Mucosa of descending colon (tissue), 3 donors: ENCODE data around the gene FAM50A. TPM values are rescaled to one million over a fixed set of nuclear protein-coding genes. Genes with fewer than 3 reads are reported as not detected.
"Not testable (repeated sequence)": the region's sequence is repeated elsewhere in the genome, so short reads cannot be mapped to it uniquely, and the experiment has no call there.

Source experiments
- ATAC-seq: fragments of 200-7000 bp; cut with Tn5 transposase; one replicate; pipeline ENCODE4 v1.9.1; 2020; ENCODE audit warnings: mild to moderate bottlenecking, moderate library complexity
- DNase-seq, 3 donors: peaks; one replicate each; pipeline ENCODE4 v3.0.0-alpha.2; 2020
- H3K36me3 ChIP-seq: fragments of 200-600 bp; one replicate; pipeline ENCODE4 v1.8.0; 2021; ENCODE audit warnings: low read depth, mild to moderate bottlenecking
- H3K4me1 ChIP-seq: fragments of 200-600 bp; one replicate; pipeline ENCODE4 v1.8.0; 2021; ENCODE audit warnings: low read depth, mild to moderate bottlenecking
- H3K4me3 ChIP-seq: fragments of 200-600 bp; one replicate; pipeline ENCODE4 v1.8.0; 2021; ENCODE audit warnings: mild to moderate bottlenecking
- H3K9me3 ChIP-seq: fragments of 200-600 bp; one replicate; pipeline ENCODE4 v1.8.0; 2021; ENCODE audit warnings: mild to moderate bottlenecking
- intact Hi-C, 2 donors: fragments of 100-400 bp; cut with DNase I in 1 of 2; cut with micrococcal nuclease in 1 of 2; formaldehyde crosslinking; loops; one replicate each; pipeline versions ENCODE4 v1.11.0 to v1.11.1; 2022; cut with DNase I, micrococcal nuclease
- long read RNA-seq, 2 donors: library from polyadenylated mRNA; unstranded; transcript quantifications; one replicate each; pipeline ENCODE4 v2.0.0, GENCODE V29; 2019 to 2021
- total RNA-seq, 3 donors: library from RNA; stranded (reverse); fragmentation: NEBNext Ultra II Directional in 2 of 3; extraction: Animal tissue kit (Norgen Biotek cat#: 25700) in 2 of 3; gene quantifications; one replicate each; pipeline versions ENCODE4 v1.2.1 to v1.2.4, GENCODE V29; 2021 to 2023
- TF ChIP-seq, protein P1 (sequence below): fragments of 200-600 bp; IDR thresholded peaks from one replicate; pipeline ENCODE4 v1.8.0; 2022; ENCODE audit warnings: antibody characterized with exemption, mild to moderate bottlenecking
- donor health status: DM: no; HTN: no; CAD: no; lungs with moderate emphysema.
- donor health status: DM: no; HTN: no; CAD: no.
- donor health status: DM: no; HTN: yes; CAD: no.

FAM50A gene, protein sequence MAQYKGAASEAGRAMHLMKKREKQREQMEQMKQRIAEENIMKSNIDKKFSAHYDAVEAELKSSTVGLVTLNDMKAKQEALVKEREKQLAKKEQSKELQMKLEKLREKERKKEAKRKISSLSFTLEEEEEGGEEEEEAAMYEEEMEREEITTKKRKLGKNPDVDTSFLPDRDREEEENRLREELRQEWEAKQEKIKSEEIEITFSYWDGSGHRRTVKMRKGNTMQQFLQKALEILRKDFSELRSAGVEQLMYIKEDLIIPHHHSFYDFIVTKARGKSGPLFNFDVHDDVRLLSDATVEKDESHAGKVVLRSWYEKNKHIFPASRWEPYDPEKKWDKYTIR
- 10 to 100 TPM; 46.2 to 65.1 (median 50.5) TPM for total RNA-seq
- long read RNA-seq, donor 1, transcript FAM50A-203 (12 exons, 1,470 nt): minor isoform, 13 of 196 reads
- long read RNA-seq, donor 1, transcript FAM50A-202 (13 exons, 1,352 nt): major isoform, 131 of 196 reads
- long read RNA-seq, donor 1, partial matches to known transcripts: 30 of 196 reads
- long read RNA-seq, donor 1, other reads (novel, unspliced or antisense): 22 of 196 reads
- long read RNA-seq, donor 2, transcript FAM50A-202 (13 exons, 1,352 nt): major isoform, 79 of 95 reads
- long read RNA-seq, donor 2, partial matches to known transcripts: 5 of 95 reads
- long read RNA-seq, donor 2, other reads (novel, unspliced or antisense): 10 of 95 reads

GRCh38 chrX:154443992-154444754 is at the start of gene FAM50A:
FAM50A (plus strand) TSS chrX:154444141; CDS start chrX:154444236, 95 bp downstream.
- peak; percentile 85 to 88 (median 87) for DNase-seq
- intact Hi-C loops: no loop called here
- peak within 1 kb of the TSS; percentile 24 for H3K4me3 ChIP-seq
- H3K36me3 ChIP-seq: no peaks in the 10 kb centered on the region
- H3K9me3 ChIP-seq: no peaks in the 10 kb centered on the region
- TF ChIP-seq, protein P1, sequence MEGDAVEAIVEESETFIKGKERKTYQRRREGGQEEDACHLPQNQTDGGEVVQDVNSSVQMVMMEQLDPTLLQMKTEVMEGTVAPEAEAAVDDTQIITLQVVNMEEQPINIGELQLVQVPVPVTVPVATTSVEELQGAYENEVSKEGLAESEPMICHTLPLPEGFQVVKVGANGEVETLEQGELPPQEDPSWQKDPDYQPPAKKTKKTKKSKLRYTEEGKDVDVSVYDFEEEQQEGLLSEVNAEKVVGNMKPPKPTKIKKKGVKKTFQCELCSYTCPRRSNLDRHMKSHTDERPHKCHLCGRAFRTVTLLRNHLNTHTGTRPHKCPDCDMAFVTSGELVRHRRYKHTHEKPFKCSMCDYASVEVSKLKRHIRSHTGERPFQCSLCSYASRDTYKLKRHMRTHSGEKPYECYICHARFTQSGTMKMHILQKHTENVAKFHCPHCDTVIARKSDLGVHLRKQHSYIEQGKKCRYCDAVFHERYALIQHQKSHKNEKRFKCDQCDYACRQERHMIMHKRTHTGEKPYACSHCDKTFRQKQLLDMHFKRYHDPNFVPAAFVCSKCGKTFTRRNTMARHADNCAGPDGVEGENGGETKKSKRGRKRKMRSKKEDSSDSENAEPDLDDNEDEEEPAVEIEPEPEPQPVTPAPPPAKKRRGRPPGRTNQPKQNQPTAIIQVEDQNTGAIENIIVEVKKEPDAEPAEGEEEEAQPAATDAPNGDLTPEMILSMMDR: no peak
- peak; percentile 88 for ATAC-seq
- H3K4me1 ChIP-seq: peaks cover 6% of the 10 kb centered on the region

DNA sequence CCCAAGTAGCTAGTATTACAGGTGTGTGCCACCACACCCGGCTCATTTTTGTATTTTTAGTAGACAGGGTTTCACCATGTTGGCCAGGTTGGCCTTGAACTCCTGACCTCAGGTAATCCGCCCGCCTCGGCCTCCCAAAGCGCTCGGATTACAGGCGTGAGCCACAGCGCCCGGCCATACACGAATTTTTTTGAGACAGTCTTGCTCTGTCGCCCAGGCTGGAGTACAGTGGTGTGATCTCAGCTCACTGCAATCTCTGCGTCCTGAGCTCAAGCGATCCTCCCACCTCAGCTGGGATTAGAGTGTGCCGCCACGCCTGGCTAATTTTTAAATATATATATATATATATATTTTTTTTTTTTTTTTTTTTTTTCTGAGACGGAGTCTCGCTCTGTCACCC is 47.6 kb upstream of the FAM50A start:
- H3K36me3 ChIP-seq, H3K4me1 ChIP-seq, H3K4me3 ChIP-seq, H3K9me3 ChIP-seq, DNase-seq, ATAC-seq, intact Hi-C loops: not testable (repeated sequence)

DNA sequence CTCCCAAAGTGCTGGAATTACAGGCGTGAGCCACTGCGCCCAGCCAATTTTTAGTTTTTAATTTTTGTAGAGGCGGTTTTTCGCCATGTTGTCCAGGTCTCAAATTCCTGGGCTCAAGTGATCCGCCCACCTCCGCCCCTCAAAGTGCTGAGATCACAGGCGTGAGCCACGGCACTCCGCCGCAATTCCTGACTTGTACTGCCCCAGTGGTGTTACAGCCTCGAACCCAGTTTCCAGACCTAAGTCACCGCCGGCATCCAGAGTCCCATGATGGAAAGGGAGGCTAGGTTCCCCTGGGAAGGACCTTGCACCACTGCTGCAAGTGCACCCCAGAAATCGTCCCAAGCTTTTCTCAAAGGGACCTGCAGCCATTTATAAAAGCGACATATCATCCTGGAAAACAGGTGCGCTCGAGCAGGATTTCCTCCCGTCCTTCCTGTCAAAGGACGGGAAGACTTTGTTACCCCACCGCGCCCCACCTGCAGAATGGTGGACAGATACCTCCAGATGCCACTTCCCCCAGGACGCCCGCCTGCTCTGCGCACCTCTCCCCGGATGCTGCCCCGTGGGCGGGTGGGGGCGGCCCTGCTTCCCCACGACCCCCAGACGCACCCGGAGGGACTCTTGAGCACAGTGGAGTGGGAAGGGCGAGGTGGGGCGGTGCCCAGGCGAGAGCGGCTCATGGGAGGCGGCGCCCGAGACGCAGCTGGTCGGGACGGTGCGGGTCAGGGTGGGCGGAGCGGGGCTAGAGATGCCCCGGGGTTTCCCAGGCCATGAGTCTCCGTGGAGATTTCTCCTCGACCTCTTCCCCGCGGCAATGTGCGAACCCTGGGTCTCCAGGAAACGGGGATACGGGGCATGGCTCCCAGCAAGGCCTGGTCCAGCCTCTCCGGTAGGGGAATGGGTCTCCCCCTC is 46.7 kb upstream of the FAM50A start:
- DNase-seq (peak; percentile 78 to 89 (median 86)), ATAC-seq (peak; percentile 80)

DNA sequence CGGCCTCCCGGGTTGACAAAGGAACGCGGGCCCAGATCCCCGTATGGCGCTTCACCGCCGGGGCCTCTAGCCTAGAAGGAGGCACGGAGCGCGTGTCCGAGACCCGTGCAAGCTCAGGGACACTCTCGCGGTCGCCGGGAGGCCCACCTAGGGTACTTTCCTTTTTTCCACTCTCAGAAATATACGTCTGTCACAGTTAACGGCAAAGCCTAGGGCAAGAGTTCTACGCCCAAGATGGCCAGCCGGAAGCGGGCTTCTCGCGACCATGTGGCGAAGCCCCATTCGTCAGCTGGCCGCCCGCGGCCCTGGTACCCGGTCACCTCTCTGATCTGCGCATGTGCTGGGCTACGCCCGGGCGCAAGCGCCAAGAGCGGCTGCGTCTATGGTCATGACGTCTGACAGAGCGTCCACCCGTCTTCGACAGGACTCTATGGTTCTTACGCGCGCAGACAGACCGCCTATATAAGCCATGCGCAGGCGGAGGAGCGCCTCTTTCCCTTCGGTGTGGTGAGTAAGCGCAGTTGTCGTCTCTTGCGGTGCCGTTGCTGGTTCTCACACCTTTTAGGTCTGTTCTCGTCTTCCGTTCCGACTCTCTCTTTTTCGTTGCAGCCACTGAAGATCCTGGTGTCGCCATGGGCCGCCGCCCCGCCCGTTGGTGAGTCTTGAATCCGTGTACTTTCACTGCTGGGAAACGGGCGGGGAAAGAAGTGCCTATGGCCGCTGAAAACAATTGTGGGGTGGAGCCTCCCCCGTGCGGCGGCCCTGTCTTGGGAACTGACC is 45.9 kb upstream of the FAM50A start, which contains the start of gene RPL10:
Gene RPL10, plus strand, starts transcription at position 490 of the 780 bp plus-strand sequence. Its CDS starts 143 bp downstream, at position 633.
- H3K4me3 ChIP-seq: peak within 1 kb of the TSS; percentile 46
- H3K36me3 ChIP-seq: no peaks in the 10 kb centered on the region
- ATAC-seq (peak; percentile 90), DNase-seq (peak; percentile 91 to 97 (median 94))
- intact Hi-C loops: no loop called here
- TF ChIP-seq, protein P1: no peak
- H3K9me3 ChIP-seq: no peaks in the 10 kb centered on the region
- peaks cover 4% of the 10 kb centered on the region for H3K4me1 ChIP-seq

More for the DNA sequence above, 46.7 kb upstream of the FAM50A start:
- Histone ChIP-seq H3K36me3 (no peaks in the 10 kb centered on the region), H3K4me3 (no peak overlapping the region), H3K9me3 (no peaks in the 10 kb centered on the region), H3K4me1 (peaks cover 4% of the 10 kb centered on the region)
- TF ChIP-seq, protein P1: no peak
- intact Hi-C loops: no loop called here
